Measurements from ENCODE around the gene UPK3B. TPM values are rescaled to one million over a fixed set of nuclear protein-coding genes. Genes with fewer than 3 reads are reported as not detected.
A peak's percentile ranks its signal among the peaks of the same experiment; 100 is the strongest.
"Not testable (repeated sequence)": the region's sequence is repeated elsewhere in the genome, so short reads cannot be mapped to it uniquely, and the experiment has no call there.

Gene UPK3B
- total and polyA plus RNA-seq, 2 donors (not counting 3 experiments of a cell fraction or from before 2014, with no cell fraction given), result 0.77 TPM; not detected in 1

- H4K20me1 ChIP-seq (replicated peaks; ENCODE audit: control insufficient read depth, extremely low read depth, insufficient read depth, low read length); BruUV-seq (replicated peaks); CTCF ChIA-PET; H3K4me2 ChIP-seq (ENCODE audit: insufficient read depth, low read length); H3K9me3 ChIP-seq (replicated peaks; ENCODE audit: control insufficient read depth, insufficient read depth, low read length); H2AFZ ChIP-seq (ENCODE audit: low read depth, low read length); H3K27me3 ChIP-seq (ENCODE audit: control insufficient read depth in 2 of 2, insufficient read depth in 2 of 2, low read length in 2 of 2); DNase-seq (ENCODE audit: low read depth, low spot score); dilution Hi-C loops (cut with MboI; ENCODE audit: extremely low pct_ligation_motif_present, low sequenced_read_pairs); intact Hi-C loops (cut with micrococcal nuclease); FAIRE-seq; H3K27ac ChIP-seq (ENCODE audit: insufficient read depth, low read depth, low read length); H3K79me2 ChIP-seq (ENCODE audit: control insufficient read depth, insufficient read depth, low read length); H3K9ac ChIP-seq (replicated peaks; ENCODE audit: extremely low read depth, insufficient read depth, low read length); POLR2A ChIA-PET; H3K4me3 ChIP-seq (replicated peaks in 1 of 3; ENCODE audit: insufficient read depth in 1 of 3, low read depth in 1 of 3, low read length in 3 of 3); H3K36me3 ChIP-seq (ENCODE audit: control insufficient read depth in 2 of 2, extremely low read depth in 1 of 2, insufficient read depth in 2 of 2, low read length in 2 of 2); H3K9me1 ChIP-seq (replicated peaks; ENCODE audit: control insufficient read depth, extremely low read depth, insufficient read depth, low read length); H3K4me1 ChIP-seq (ENCODE audit: control insufficient read depth, extremely low read depth, insufficient read depth, low read length): not testable (repeated sequence)
Measured at GRCh38 chr7:76483081-76483480, 27.3 kb upstream of the UPK3B start.

- H3K27ac ChIP-seq (ENCODE audit: insufficient read depth, low read depth, low read length); H3K79me2 ChIP-seq (ENCODE audit: control insufficient read depth, insufficient read depth, low read length); H4K20me1 ChIP-seq (replicated peaks; ENCODE audit: control insufficient read depth, extremely low read depth, insufficient read depth, low read length); DNase-seq (ENCODE audit: low read depth, low spot score); BruUV-seq (replicated peaks); FAIRE-seq; H2AFZ ChIP-seq (ENCODE audit: low read depth, low read length); POLR2A ChIA-PET; dilution Hi-C loops (cut with MboI; ENCODE audit: extremely low pct_ligation_motif_present, low sequenced_read_pairs); H3K36me3 ChIP-seq (ENCODE audit: control insufficient read depth in 2 of 2, extremely low read depth in 1 of 2, insufficient read depth in 2 of 2, low read length in 2 of 2); H3K27me3 ChIP-seq (ENCODE audit: control insufficient read depth in 2 of 2, insufficient read depth in 2 of 2, low read length in 2 of 2); H3K4me2 ChIP-seq (ENCODE audit: insufficient read depth, low read length); H3K9me1 ChIP-seq (replicated peaks; ENCODE audit: control insufficient read depth, extremely low read depth, insufficient read depth, low read length); CTCF ChIA-PET; H3K9me3 ChIP-seq (replicated peaks; ENCODE audit: control insufficient read depth, insufficient read depth, low read length); H3K4me3 ChIP-seq (replicated peaks in 1 of 3; ENCODE audit: insufficient read depth in 1 of 3, low read depth in 1 of 3, low read length in 3 of 3); intact Hi-C loops (cut with micrococcal nuclease); H3K9ac ChIP-seq (replicated peaks; ENCODE audit: extremely low read depth, insufficient read depth, low read length); H3K4me1 ChIP-seq (ENCODE audit: control insufficient read depth, extremely low read depth, insufficient read depth, low read length): not testable (repeated sequence)
Measured at GRCh38 chr7:76484456-76484855, 25.9 kb upstream of the UPK3B start.

GRCh38 chr7:76485822-76486610, 24.3 kb upstream of the UPK3B start:
- DNase-seq (ENCODE audit: low read depth, low spot score); H3K27ac ChIP-seq (ENCODE audit: insufficient read depth, low read depth, low read length); H3K79me2 ChIP-seq (ENCODE audit: control insufficient read depth, insufficient read depth, low read length); intact Hi-C loops (cut with micrococcal nuclease); H3K4me1 ChIP-seq (ENCODE audit: control insufficient read depth, extremely low read depth, insufficient read depth, low read length); H3K9me1 ChIP-seq (replicated peaks; ENCODE audit: control insufficient read depth, extremely low read depth, insufficient read depth, low read length); H4K20me1 ChIP-seq (replicated peaks; ENCODE audit: control insufficient read depth, extremely low read depth, insufficient read depth, low read length); H3K9ac ChIP-seq (replicated peaks; ENCODE audit: extremely low read depth, insufficient read depth, low read length); H3K4me2 ChIP-seq (ENCODE audit: insufficient read depth, low read length); BruUV-seq (replicated peaks); H3K27me3 ChIP-seq (ENCODE audit: control insufficient read depth in 2 of 2, insufficient read depth in 2 of 2, low read length in 2 of 2); H3K36me3 ChIP-seq (ENCODE audit: control insufficient read depth in 2 of 2, extremely low read depth in 1 of 2, insufficient read depth in 2 of 2, low read length in 2 of 2); FAIRE-seq; H3K9me3 ChIP-seq (replicated peaks; ENCODE audit: control insufficient read depth, insufficient read depth, low read length); H2AFZ ChIP-seq (ENCODE audit: low read depth, low read length); CTCF ChIA-PET; H3K4me3 ChIP-seq (replicated peaks in 1 of 3; ENCODE audit: insufficient read depth in 1 of 3, low read depth in 1 of 3, low read length in 3 of 3); dilution Hi-C loops (cut with MboI; ENCODE audit: extremely low pct_ligation_motif_present, low sequenced_read_pairs); POLR2A ChIA-PET: not testable (repeated sequence)

GRCh38 chr7:76486618-76487017, 23.7 kb upstream of the UPK3B start:
- H3K79me2 ChIP-seq (ENCODE audit: control insufficient read depth, insufficient read depth, low read length); intact Hi-C loops (cut with micrococcal nuclease); POLR2A ChIA-PET; H3K4me3 ChIP-seq (replicated peaks in 1 of 3; ENCODE audit: insufficient read depth in 1 of 3, low read depth in 1 of 3, low read length in 3 of 3); BruUV-seq (replicated peaks); H3K9me1 ChIP-seq (replicated peaks; ENCODE audit: control insufficient read depth, extremely low read depth, insufficient read depth, low read length); H3K27ac ChIP-seq (ENCODE audit: insufficient read depth, low read depth, low read length); CTCF ChIA-PET; H3K36me3 ChIP-seq (ENCODE audit: control insufficient read depth in 2 of 2, extremely low read depth in 1 of 2, insufficient read depth in 2 of 2, low read length in 2 of 2); H3K27me3 ChIP-seq (ENCODE audit: control insufficient read depth in 2 of 2, insufficient read depth in 2 of 2, low read length in 2 of 2); H3K4me1 ChIP-seq (ENCODE audit: control insufficient read depth, extremely low read depth, insufficient read depth, low read length); H3K9ac ChIP-seq (replicated peaks; ENCODE audit: extremely low read depth, insufficient read depth, low read length); H3K4me2 ChIP-seq (ENCODE audit: insufficient read depth, low read length); dilution Hi-C loops (cut with MboI; ENCODE audit: extremely low pct_ligation_motif_present, low sequenced_read_pairs); H3K9me3 ChIP-seq (replicated peaks; ENCODE audit: control insufficient read depth, insufficient read depth, low read length); H2AFZ ChIP-seq (ENCODE audit: low read depth, low read length); DNase-seq (ENCODE audit: low read depth, low spot score); H4K20me1 ChIP-seq (replicated peaks; ENCODE audit: control insufficient read depth, extremely low read depth, insufficient read depth, low read length): not testable (repeated sequence)
- FAIRE-seq, result peak; percentile 56
